PC-3 (cell line): ENCODE results near the gene FDX1. TPM values are rescaled to one million over a fixed set of nuclear protein-coding genes. Genes with fewer than 3 reads are reported as not detected.

Experiments used
- ATAC-seq: fragments of 200-7000 bp; cut with Tn5 transposase; 2 replicates; pipeline ENCODE4 v1.9.1; 2020; ENCODE audit warnings: mild to moderate bottlenecking, moderate library complexity
- BruUV-seq: library from RNA; stranded (reverse); fragments of 400-500 nt; replicated peaks from 2 replicates; lab custom pipeline; 2021; lab: Mats Ljungman, UMichigan
- CTCF ChIA-PET: fragments of 300-600 bp; sonication (Branson Sonifier 250); formaldehyde crosslinking; loops from one replicate; lab custom pipeline; 2022; ENCODE audit warnings: antibody characterized with exemption; lab: Charles Lee
- POLR2A ChIA-PET: fragments of 300-600 bp; sonication (Branson Sonifier 250); formaldehyde crosslinking; loops from one replicate; lab custom pipeline; 2022; ENCODE audit warnings: antibody characterized with exemption; ENCODE audit not compliant: unreplicated experiment; lab: Charles Lee
- DNase-seq: peaks from one replicate; pipeline ENCODE4 v3.0.0-alpha.2; 2015
- H2AFZ ChIP-seq: fragments of 300-600 bp; sonication (generic); 2 replicates; pipeline ENCODE4 v1.6.0; 2016; ENCODE audit warnings: antibody characterized with exemption, low read length
- H3F3A ChIP-seq: fragments of 300-600 bp; sonication (generic); one replicate; pipeline ENCODE4 v1.6.0; 2017; ENCODE audit warnings: antibody characterized with exemption, low read length, control low read depth, mild to moderate bottlenecking; ENCODE audit not compliant: unreplicated experiment
- H3K27ac ChIP-seq: fragments of 300-600 bp; sonication (generic); 2 replicates; pipeline ENCODE4 v1.5.1; 2016; ENCODE audit warnings: mild to moderate bottlenecking, low read length
- H3K27me3 ChIP-seq: fragments of 300-600 bp; sonication (generic); 2 replicates; pipeline ENCODE4 v1.6.1; 2016; ENCODE audit warnings: low read length, mixed read lengths
- H3K36me3 ChIP-seq: fragments of 300-600 bp; sonication (generic); 2 replicates; pipeline ENCODE4 v1.6.1; 2016; ENCODE audit warnings: low read depth, mixed run types, low read length, mixed read lengths
- H3K4me1 ChIP-seq: fragments of 300-600 bp; sonication (generic); 2 replicates; pipeline ENCODE4 v1.5.1; 2016; ENCODE audit warnings: low read length; ENCODE audit not compliant: insufficient read depth
- H3K4me2 ChIP-seq: fragments of 300-600 bp; sonication (generic); 2 replicates; pipeline ENCODE4 v1.6.0; 2016; ENCODE audit warnings: low read length
- H3K4me3 ChIP-seq: fragments of 300-600 bp; sonication (generic); 2 replicates; pipeline ENCODE4 v1.5.1; 2016; ENCODE audit warnings: mild to moderate bottlenecking, low read length, mixed read lengths
- H3K79me2 ChIP-seq: fragments of 300-600 bp; sonication (generic); 2 replicates; pipeline ENCODE4 v1.6.1; 2017; ENCODE audit warnings: low read length, mixed read lengths
- H3K9ac ChIP-seq: fragments of 300-600 bp; sonication (generic); 2 replicates; pipeline ENCODE4 v1.6.0; 2016; ENCODE audit warnings: mild to moderate bottlenecking, low read length
- H3K9me2 ChIP-seq: fragments of 300-600 bp; sonication (generic); replicated peaks from 2 replicates; pipeline ENCODE4 v1.6.1; 2016; ENCODE audit warnings: mixed run types, low read length, mixed read lengths
- H3K9me3 ChIP-seq: fragments of 300-600 bp; sonication (generic); 2 replicates; pipeline ENCODE4 v1.6.1; 2016; ENCODE audit warnings: low read length, mixed read lengths
- H4K20me1 ChIP-seq: fragments of 300-600 bp; sonication (generic); 2 replicates; pipeline ENCODE4 v1.6.1; 2016; ENCODE audit warnings: low read length, mixed read lengths
- CTCF ChIP-seq: fragments of 300-600 bp; sonication (generic); conservative IDR thresholded peaks from 2 replicates; pipeline ENCODE4 v1.5.1; 2017; ENCODE audit warnings: antibody characterized with exemption, low read depth, mild to moderate bottlenecking, low read length
- EZH2 ChIP-seq: fragments of 300-600 bp; sonication (generic); IDR thresholded peaks from one replicate; pipeline ENCODE4 v1.6.1; 2017; ENCODE audit warnings: antibody characterized with exemption, mild to moderate bottlenecking, low read length; ENCODE audit not compliant: unreplicated experiment
- EZH2phosphoT487 ChIP-seq: fragments of 300-600 bp; sonication (generic); IDR thresholded peaks from 2 replicates; pipeline ENCODE4 v1.6.1; 2018; ENCODE audit warnings: mild to moderate bottlenecking, antibody characterized with exemption, low read length, borderline replicate concordance
- intact Hi-C: fragments of 100-400 bp; cut with micrococcal nuclease; formaldehyde crosslinking; loops from 2 replicates; pipeline ENCODE4 v1.9.0; 2023
- total RNA-seq: library from RNA; depleted of rRNA; stranded (reverse); fragments of >200 nt; gene quantifications from 2 replicates; pipeline ENCODE4 v1.2.3, GENCODE V29; 2014

Gene FDX1
- total RNA-seq, 1 experiment from 2014 or later, result 14.8 TPM

DNA sequence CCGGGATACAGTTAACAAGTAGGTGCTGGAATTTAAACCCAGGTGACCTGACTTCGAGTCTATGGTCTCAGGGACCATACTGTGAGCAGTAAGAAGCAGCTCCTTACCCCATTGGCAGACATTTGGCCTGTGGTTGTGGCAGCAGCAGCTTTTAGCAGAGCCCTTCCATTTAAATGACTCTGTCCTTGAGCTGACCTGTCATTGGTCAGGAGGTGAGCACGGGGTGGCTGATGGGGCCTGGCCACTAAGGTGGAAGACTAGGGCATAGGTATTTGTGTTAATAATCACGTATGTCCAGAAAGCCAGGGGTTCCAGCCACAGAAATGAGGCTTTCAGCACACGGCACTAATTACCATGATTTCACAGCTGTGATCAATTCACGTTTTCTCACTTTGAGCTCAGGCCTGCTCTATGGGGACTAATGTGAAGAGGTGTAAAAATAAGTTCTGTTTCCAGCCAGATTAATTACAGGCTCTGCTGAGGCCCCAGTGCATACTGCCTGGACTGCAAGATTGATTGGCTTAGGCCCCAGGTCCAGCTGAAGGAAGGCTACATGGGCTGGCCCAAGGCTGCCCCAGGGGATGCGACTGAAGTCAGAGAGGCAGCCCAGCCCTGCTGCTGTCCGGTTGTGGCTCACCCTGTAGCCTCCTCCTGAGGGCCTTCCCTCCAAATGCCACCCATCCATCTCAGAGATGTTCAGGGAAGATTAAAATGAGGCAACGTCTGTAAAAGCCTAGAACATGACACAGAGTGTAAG lies 76.0 kb downstream of the FDX1 start:
- no peaks in the 10 kb centered on the region for H3K9me3 ChIP-seq
- TF ChIP-seq CTCF, result no peak
- TF ChIP-seq EZH2, result no peak
- TF ChIP-seq EZH2phosphoT487, result no peak
- H2AFZ ChIP-seq, result no peak overlapping the region
- H3K36me3 ChIP-seq, result no peaks in the 10 kb centered on the region
- no TSS peak for BruUV-seq
- no peak overlapping the region for H3K4me2 ChIP-seq
- no peaks in the 10 kb centered on the region for H3F3A ChIP-seq
- no peaks in the 10 kb centered on the region for H3K79me2 ChIP-seq
- H3K27me3 ChIP-seq, result peaks cover 32% of the 10 kb centered on the region; the same call in 1 of the 2 replicates
- DNase-seq (no peak), ATAC-seq (no peak)
- H3K4me1 ChIP-seq, result peaks cover 7% of the 10 kb centered on the region; the same call in 1 of the 2 replicates
- no peak overlapping the region for H3K27ac ChIP-seq
- no peaks in the 10 kb centered on the region for H3K9me2 ChIP-seq
- no peaks in the 10 kb centered on the region for H4K20me1 ChIP-seq
- CTCF ChIA-PET, result no interaction called here
- POLR2A ChIA-PET, result no interaction called here
- no peak overlapping the region for H3K9ac ChIP-seq
- intact Hi-C loops, result no loop called here
- H3K4me3 ChIP-seq, result no peak overlapping the region

DNA sequence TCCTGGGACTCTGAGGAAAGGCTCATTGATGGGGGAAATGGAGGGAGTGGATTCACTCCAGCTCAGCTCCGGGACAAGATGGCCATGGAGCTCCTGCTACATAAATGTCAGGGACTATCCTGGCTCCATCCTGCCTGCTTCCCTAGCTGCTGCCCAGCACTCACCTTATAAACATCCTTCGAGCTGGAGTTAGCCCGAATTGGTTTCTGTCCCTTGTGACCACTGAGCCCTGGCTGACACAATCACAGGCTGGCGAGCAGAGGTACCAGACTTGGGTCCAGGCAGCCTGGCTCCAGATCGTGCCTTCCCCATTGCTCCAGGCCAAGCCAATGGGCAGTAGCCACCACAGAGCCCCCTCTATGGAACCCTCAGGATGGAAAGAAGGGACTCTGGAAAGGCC lies 77.6 kb downstream of the FDX1 start:
- DNase-seq, result no peak
- Histone ChIP-seq H4K20me1 (no peaks in the 10 kb centered on the region), H3K79me2 (no peaks in the 10 kb centered on the region), H3K9ac (no peak overlapping the region), H3K9me3 (no peaks in the 10 kb centered on the region), H3K4me1 (peaks cover 7% of the 10 kb centered on the region; the same call in 1 of the 2 replicates), H3K4me2 (no peak overlapping the region), H2AFZ (no peak overlapping the region), H3F3A (no peaks in the 10 kb centered on the region), H3K36me3 (no peaks in the 10 kb centered on the region), H3K9me2 (no peaks in the 10 kb centered on the region), H3K4me3 (no peak overlapping the region), H3K27me3 (peaks cover 37% of the 10 kb centered on the region; the same call in 1 of the 2 replicates), H3K27ac (no peak overlapping the region)
- no TSS peak for BruUV-seq
- ChIA-PET POLR2A (no interaction called here), CTCF (no interaction called here)
- ATAC-seq, result no peak
- intact Hi-C loops, result no loop called here
- TF ChIP-seq CTCF (no peak), EZH2 (no peak)

DNA sequence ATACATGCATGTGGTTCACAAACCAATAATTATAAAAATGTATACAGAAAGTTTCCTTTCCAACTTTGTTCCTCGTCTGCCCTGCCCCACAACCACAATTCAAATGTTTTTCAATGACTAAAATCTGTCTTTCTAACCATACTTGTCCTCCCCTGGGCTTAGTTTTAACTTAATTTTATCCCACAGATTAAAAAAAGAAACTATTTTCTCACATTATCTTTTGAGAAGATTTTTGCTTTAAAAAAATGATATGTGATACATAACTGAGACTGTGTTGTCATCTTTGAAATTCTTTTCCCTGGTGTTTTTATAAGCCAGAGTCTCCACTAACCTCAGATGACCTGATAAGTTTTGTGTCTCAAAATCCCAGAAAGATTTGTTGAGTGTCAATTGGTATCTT lies 79.0 kb downstream of the FDX1 start:
- Histone ChIP-seq H3K27me3 (peaks cover 39% of the 10 kb centered on the region), H3K36me3 (no peaks in the 10 kb centered on the region), H3K9ac (no peak overlapping the region), H4K20me1 (no peaks in the 10 kb centered on the region), H3K79me2 (no peaks in the 10 kb centered on the region), H3K27ac (no peak overlapping the region), H3F3A (no peaks in the 10 kb centered on the region), H3K9me3 (no peaks in the 10 kb centered on the region), H3K9me2 (no peaks in the 10 kb centered on the region), H3K4me1 (peaks cover 7% of the 10 kb centered on the region; the same call in 1 of the 2 replicates), H2AFZ (no peak overlapping the region), H3K4me2 (no peak overlapping the region), H3K4me3 (no peak overlapping the region)
- DNase-seq, result no peak
- ChIA-PET POLR2A (no interaction called here), CTCF (no interaction called here)
- TF ChIP-seq EZH2phosphoT487 (no peak), EZH2 (no peak), CTCF (no peak)
- BruUV-seq, result no TSS peak
- ATAC-seq, result no peak
- intact Hi-C loops, result no loop called here
